ENCODE data around the gene MRI1.

DNA sequence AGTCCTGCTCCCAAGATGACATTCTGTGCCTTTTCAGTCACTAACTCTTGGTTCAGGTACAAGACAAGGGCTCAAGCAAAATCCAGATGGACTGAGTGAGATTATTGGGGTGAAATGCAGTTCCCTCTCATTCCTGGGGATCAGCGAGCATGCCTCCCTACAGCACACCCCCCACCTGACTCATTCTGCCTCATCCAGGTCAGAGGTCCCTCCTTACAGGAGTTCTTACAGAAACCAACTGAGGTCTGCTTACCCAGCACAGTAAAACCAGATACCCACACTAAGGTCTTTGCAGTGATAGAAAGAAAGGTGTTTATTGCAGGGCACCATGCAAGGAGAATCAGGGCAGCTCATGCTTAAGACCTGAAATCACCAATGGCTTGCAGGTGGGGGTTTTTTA, 21.6 kb upstream of the MRI1 start:
- TF ChIP-seq, protein P1, sequence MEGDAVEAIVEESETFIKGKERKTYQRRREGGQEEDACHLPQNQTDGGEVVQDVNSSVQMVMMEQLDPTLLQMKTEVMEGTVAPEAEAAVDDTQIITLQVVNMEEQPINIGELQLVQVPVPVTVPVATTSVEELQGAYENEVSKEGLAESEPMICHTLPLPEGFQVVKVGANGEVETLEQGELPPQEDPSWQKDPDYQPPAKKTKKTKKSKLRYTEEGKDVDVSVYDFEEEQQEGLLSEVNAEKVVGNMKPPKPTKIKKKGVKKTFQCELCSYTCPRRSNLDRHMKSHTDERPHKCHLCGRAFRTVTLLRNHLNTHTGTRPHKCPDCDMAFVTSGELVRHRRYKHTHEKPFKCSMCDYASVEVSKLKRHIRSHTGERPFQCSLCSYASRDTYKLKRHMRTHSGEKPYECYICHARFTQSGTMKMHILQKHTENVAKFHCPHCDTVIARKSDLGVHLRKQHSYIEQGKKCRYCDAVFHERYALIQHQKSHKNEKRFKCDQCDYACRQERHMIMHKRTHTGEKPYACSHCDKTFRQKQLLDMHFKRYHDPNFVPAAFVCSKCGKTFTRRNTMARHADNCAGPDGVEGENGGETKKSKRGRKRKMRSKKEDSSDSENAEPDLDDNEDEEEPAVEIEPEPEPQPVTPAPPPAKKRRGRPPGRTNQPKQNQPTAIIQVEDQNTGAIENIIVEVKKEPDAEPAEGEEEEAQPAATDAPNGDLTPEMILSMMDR (IDR thresholded peaks at IDR 0.05), result no peak
- TF ChIP-seq POLR2AphosphoS5 (IDR thresholded peaks at IDR 0.05) (no peak), POLR2A (IDR thresholded peaks at IDR 0.05) (no peak)
